Stimulated activated CD8-positive, alpha-beta memory T cell treated with anti-CD3 and anti-CD28 coated beads, Interleukin-7, amount 100 ng/mL, for 4 hours (primary cell): ENCODE results near the gene MALAT1.
"Not testable (repeated sequence)": the region's sequence is repeated elsewhere in the genome, so short reads cannot be mapped to it uniquely, and the experiment has no call there.

Source experiments
- DNase-seq, 2 donors: peaks; one replicate each; pipeline ENCODE4 v3.0.0-alpha.2; 2020; ENCODE audit warnings: low read depth in 2 of 2

The MALAT1 gene

GRCh38 chr11:65498042-65498726 is 661 bp upstream of the MALAT1 start:
- peak; percentile 48 to 49 for DNase-seq

- no peak for DNase-seq
Measured at GRCh38 chr11:65498727-65498976, 193 bp upstream of the MALAT1 start.

GRCh38 chr11:65499713-65500386 is 1.0 kb downstream of the MALAT1 start:
- DNase-seq: no peak

- DNase-seq: no peak
Measured at GRCh38 chr11:65500387-65501185, 1.7 kb downstream of the MALAT1 start.

GRCh38 chr11:65501186-65501471 is 2.3 kb downstream of the MALAT1 start:
- DNase-seq: no peak

GRCh38 chr11:65501472-65502273 is 2.8 kb downstream of the MALAT1 start:
- no peak for DNase-seq

- DNase-seq: no peak
Measured at GRCh38 chr11:65502274-65502554, 3.4 kb downstream of the MALAT1 start.

GRCh38 chr11:65502555-65503367 is 3.9 kb downstream of the MALAT1 start:
- DNase-seq: no peak

- DNase-seq: no peak
Measured at GRCh38 chr11:65503368-65503948, 4.6 kb downstream of the MALAT1 start.

GRCh38 chr11:65503949-65504673 is 5.3 kb downstream of the MALAT1 start:
- DNase-seq: no peak

- DNase-seq: no peak
Measured at GRCh38 chr11:65504674-65505465, 6.0 kb downstream of the MALAT1 start.

- no peak for DNase-seq
Measured at GRCh38 chr11:65505466-65506289, 6.8 kb downstream of the MALAT1 start.

GRCh38 chr11:65506290-65506771 is 7.5 kb downstream of the MALAT1 start:
- no peak for DNase-seq

- DNase-seq: no peak
Measured at GRCh38 chr11:65506772-65507505, 8.1 kb downstream of the MALAT1 start.

- DNase-seq: not testable (repeated sequence)
Measured at GRCh38 chr11:65512311-65512710, 13.5 kb downstream of the MALAT1 start.

GRCh38 chr11:65516135-65516968 is 17.5 kb downstream of the MALAT1 start:
- no peak for DNase-seq

- not testable (repeated sequence) for DNase-seq
Measured at GRCh38 chr11:65518941-65519549, 20.2 kb downstream of the MALAT1 start.
